CD4-positive, alpha-beta T cell treated with Interleukin-6 for 4 hours (primary cell): ENCODE measurements around the gene MYL3.
A peak's percentile ranks its signal among the peaks of the same experiment; 100 is the strongest.
"Not testable (repeated sequence)": the region's sequence is repeated elsewhere in the genome, so short reads cannot be mapped to it uniquely, and the experiment has no call there.

Experiments
- DNase-seq: peaks from one replicate; pipeline ENCODE4 v3.0.0-alpha.2; 2020; ENCODE audit warnings: mixed read lengths

Gene MYL3

GRCh38 chr3:46863261-46863782, at the start of gene MYL3:
TSS of gene MYL3 (minus strand) at chr3:46863444. CDS start at chr3:46863390, 54 bp downstream.
- DNase-seq, result no peak

GRCh38 chr3:46912986-46913385, 49.7 kb upstream of the MYL3 start:
- no peak for DNase-seq

GRCh38 chr3:46910914-46911313, 47.7 kb upstream of the MYL3 start:
- not testable (repeated sequence) for DNase-seq

GRCh38 chr3:46910166-46910760, 47.0 kb upstream of the MYL3 start:
- no peak for DNase-seq

DNA sequence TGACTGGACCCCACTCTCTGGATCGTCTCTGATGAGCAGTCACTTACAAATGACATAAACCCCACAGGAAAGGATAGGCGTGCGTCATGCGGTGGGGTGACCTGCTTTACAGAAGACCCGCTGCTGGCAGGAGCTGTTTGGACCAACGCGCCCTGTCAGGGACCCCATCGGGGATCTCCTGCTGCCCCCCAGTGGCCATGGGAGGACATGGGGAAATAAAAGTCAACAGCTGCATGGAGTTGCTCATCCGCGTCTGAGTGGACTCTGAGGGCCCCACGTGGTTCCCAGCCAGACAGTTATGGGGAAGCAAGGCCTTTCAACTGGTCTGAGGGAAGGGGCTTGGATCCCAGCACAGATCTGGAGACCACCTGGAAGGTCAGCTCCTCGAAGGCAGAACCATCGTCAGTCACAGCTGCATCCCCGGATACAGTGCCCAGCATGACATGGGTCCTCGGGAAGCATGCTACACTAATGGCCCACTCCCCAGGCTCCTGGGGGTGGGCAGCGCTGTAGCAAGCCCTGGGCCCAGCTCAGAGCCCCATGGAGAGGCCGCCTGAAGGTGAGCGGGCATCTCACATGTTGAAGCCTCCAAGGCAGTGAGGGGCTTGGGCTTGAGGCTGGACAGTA, 46.4 kb upstream of the MYL3 start:
- peak; percentile 81 for DNase-seq

DNA sequence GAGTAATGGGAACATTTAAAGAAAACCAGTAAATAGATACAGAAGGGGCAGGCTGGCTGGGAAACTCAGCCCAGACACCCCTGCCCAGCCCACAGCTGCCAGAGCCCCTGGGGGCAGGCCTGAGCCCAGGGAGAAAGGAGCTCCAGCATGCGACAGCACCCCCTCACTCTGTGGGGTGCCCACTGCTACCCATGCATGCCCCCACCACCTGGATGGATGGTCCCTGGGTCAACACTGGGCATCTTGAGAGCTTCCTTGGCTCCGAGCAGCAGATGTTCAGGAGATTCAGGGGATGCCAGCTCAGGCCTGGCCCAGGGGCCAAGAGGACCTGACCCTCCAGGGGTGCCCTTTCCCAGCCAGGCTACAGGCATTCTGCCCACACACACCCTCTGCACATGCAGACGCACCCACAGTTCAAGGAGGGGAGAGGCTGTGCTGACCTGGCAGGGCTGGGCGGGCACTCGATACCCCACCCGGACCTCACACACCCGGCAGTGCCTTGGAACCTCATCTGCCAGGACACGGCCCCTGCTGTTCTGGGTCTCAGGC, 45.8 kb upstream of the MYL3 start:
- DNase-seq, result no peak

DNA sequence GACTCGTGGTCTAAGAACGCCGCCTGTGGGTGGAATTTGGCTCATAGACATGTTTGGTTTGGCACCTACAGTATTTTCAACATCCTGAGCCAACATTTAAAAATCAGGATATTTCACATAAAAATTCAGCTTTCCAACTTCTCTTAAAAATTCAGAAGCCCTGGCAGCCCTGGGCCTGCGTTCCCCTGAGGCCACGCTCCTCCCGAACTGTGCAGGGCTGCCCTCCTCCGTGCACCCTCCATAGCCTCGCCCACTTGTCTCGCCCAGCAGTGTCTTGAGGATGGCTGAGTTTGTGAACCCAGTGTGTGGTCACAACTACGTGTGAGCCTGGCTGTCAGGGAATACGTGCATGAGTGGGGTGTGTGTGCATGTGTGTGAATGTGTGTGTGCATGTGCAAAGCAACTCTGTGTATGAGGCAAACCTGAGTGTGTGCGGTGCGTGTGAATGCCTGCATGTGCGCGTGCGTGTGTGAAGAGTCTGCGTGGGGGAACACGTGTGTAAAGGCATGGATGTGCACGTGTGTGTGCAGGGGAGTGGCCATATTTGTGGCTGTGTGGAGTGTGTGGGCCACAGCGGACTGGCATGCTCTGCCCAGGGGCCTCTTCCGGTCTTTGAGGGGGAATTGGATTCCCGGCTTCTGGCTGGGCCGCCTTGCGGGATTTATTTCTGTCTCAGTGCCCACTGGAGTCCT, 45.2 kb upstream of the MYL3 start:
- DNase-seq, result no peak

GRCh38 chr3:46907960-46908293, 44.7 kb upstream of the MYL3 start:
- DNase-seq, result no peak

DNA sequence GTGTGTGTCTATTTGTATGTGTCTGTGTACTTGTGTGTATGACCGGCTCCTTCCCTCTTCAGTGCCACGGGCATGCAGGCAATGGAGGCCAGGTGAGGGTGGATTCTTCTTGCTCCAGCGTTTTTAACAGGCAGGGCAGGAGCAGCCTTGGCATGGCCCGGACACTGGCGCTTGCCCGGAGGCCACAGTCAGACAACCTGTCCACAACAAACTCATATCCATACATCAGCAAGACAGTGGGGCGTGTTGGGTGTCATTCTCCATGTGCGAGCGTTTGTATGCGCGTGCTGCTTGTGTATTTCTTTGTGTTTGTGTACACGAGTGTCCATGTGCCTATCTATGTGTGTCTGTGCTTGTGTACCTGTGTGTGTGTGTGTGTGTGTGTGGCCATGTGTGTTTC, 44.0 kb upstream of the MYL3 start:
- DNase-seq, result no peak

GRCh38 chr3:46906471-46907058, 43.3 kb upstream of the MYL3 start:
- no peak for DNase-seq

DNA sequence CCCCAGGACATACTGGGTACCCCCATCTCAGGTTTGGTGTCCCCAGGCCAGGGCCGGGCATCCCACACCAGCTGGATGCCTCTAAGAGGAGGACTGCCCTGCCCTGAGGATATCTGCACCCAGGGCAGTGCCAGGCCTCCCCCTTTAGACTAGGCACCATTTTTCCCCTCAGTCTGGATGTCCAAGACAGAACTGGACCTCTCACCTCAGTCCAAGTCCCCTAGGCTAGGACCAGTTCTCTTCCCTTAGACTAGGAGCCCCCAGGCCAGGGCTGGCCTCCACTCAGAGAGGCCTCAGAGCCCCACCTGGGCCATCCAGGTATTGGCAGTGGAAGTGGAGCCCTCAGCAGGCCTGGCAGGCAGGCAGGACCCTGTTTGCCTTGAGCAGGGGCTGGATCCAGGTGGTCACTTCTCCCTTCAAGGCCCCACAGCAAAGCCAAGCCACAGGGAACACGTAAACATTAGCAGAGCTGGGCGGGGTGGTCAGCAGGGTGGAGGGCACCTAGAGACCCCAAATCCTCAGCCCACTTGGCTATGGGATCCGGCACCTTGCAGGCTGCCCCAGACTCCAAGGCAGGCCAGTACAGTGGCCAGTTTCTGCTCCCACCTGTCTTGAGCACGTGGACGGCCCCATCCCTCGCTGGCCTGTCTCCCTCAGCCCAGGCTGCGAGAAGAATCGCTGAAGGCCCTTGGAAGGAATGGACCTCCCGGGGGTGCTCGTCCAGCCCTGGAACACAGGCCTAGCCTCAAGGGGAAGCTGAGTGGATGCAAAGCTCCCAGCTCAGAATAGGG, 42.6 kb upstream of the MYL3 start:
- no peak for DNase-seq

DNA sequence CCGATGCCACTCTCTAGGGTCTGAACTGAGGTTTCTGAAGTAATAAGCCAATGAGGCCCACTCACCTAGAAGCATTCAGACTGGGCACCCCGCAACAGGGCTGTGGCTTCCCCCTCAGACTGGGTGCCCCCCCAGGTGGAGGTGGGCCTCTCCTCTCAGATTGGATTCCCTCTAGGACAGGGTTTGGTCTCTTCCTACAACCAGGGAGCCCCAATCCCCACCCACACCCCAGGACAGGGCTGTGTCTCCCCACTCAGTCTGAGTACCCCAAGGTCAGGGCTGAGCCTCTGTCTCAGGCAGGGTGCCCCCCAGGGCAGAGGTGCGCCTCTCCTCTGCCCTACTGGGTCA, 41.9 kb upstream of the MYL3 start:
- no peak for DNase-seq

DNA sequence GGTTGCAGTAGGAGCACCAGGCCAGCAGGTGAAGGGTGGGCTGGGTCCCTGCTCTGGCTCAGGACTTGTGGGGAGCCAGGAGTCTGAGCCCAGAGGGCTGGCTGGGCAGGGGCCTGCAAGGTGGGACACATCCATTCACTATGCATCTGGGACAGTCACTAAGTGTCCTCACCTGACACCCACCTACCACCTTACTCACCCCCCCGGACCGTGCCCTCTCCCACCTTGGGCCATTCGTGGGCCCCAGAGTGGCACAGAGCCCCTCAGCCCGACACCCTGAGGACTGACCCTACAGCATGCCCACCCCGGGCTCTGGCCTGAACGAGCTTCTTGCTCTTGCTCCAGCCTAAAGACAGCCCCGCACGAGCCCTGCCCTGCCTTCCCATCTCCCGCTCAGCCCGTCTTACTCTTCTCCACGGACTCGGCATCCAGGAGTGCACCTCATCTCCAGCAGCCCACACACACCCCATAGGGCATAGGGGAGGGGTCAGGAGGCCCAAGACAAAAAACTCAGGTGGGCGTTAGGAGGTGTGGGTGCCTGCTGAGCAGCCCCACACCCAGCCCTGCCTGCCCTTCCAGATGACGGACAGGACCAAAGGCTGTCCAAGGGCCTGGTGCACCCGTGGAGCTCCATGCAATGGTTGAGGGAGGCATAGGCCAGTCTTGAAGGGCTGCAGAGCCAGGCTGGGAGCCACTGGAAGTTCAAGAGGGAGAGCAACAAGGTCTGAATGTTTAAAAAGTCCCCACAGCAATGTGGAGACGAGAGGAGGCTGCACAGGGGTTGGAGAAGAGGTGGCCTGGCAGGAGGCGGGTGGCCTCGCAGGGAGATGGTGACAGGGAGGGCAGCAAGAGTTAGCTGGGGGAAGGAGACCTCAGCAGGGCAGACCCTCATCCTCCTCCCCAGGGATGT, 41.3 kb upstream of the MYL3 start:
- DNase-seq, result no peak

DNA sequence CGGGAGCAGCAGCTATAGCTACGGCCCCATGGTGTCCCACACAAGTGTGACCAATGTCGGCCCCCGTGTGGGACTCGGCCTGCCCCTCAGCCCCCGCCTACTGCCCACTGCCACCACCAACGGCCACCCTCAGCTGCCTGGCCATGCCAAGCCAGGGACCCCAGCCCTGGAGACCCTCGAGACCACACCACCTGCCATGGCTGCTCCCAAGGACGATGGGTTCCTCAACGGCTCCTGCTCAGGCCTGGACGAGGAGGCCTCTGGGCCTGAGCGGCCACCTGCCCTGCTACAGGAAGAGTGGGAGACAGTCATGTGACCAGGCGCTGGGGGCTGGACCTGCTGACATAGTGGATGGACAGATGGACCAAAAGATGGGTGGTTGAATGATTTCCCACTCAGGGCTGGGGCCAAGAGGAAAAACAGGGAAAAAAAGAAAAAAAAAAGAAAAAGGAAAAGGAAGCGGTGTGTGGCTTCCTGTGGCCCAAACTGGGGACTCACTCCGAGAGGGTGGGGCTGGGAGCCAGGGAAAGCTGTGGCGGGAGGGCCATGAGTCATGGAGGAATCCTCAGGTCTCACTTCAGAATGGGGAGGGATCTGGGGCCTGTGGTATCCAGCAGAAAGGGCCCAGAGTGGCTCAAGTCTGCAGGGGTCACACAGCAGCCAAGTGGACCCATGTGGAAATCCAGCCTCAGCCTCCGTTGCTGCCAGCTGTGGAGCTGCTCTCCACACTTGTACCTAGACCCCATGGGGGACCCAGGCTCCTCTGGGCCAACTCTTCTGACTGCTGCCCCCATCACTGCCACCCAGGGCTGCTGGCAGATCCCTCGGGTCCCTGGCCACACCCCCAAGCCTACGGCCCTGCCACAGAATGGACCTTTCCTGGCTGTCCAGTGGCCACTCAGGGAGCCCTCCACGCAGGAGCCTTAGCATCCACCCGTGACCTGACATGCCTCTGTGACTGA, 40.4 kb upstream of the MYL3 start:
- no peak for DNase-seq

- no peak for DNase-seq
Observed at GRCh38 chr3:46902188-46902631, 39.0 kb upstream of the MYL3 start.

DNA sequence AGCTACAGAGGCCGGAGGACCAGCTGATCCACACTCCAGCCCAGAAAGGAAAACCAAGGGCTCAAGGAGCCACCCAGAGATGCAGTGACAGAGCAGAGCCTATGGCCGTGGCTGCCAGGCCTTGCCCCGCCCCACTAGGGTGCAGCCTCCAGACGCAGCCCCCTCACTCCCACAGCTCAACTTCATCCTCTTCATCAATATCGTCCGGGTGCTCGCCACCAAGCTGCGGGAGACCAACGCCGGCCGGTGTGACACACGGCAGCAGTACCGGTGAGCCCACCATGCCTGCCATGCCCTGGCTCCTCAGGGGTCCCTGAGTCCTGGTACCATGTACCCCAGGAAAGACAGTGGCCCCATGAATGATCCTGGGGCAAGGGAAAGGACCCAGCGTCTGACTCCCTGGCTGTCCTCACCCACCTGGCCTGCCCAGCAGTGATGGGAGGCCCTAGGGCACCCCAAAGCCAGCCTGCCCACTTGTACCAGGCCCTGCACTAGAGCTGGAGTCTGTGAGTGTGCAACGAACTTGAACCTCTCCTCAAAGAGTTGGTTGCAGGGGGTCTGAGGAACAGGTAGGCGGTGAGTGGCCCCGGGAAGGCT, 38.4 kb upstream of the MYL3 start:
- DNase-seq, result no peak

GRCh38 chr3:46901061-46901460, 37.8 kb upstream of the MYL3 start:
- no peak for DNase-seq

DNA sequence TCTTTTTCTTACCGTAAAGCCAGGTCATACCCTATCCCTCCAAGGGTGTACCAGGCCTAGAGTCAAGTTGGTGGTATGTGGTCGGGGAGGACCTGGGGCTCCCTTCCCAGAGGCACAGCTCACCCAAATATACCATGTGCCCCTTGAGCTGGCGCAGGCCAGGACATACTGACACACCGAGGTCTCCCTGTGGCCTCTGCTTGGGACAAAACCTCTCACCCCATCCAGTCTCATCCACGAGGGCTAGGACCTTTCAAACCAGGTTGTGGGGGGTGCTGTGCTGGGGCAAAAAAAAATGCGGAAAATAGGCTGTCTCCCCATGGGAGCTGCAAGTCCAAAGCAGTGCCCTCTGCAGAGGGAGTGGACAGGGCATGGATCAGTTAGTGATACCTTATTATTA, 37.1 kb upstream of the MYL3 start:
- no peak for DNase-seq

DNA sequence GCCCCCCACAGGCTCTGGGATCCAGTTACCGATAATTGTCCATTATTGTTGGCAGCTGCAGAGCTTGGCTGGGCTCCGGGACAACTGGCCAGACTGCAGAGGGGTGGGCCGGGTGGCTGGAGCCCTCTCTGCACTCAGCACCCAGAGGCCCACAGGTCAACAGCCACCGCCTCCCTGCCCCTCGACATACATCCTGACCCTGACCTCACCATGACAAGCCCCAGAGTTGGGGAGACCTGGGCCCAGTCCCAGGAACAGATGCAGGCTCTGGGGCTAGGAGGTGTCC, 36.7 kb upstream of the MYL3 start:
- no peak for DNase-seq
